Activated CD8-positive, alpha-beta T cell treated with anti-CD3 and anti-CD28 coated beads, Interleukin-2, amount 10 ng/mL, durations not matched to agents 7 days and 5 days (primary cell): ENCODE results near the gene SEC14L2. TPM values are rescaled to one million over a fixed set of nuclear protein-coding genes. Genes with fewer than 3 reads are reported as not detected.

Source experiments
- ATAC-seq: fragments of 150-1000 bp; cut with Tn5 transposase; one replicate; pipeline ENCODE4 v1.10.0; 2021; ENCODE audit warnings: moderate library complexity
- CTCF ChIA-PET: fragments of 350-600 bp; sonication (Branson Sonifier 250); formaldehyde crosslinking; loops from one replicate; lab custom pipeline; 2021; ENCODE audit warnings: antibody characterized with exemption; lab: Charles Lee
- POLR2A ChIA-PET: fragments of 350-600 bp; sonication (Branson Sonifier 250); formaldehyde crosslinking; loops from one replicate; lab custom pipeline; 2021; ENCODE audit warnings: antibody characterized with exemption; lab: Charles Lee
- DNase-seq: peaks from one replicate; pipeline ENCODE4 v3.0.0-alpha.2; 2020
- H3K27ac Mint-ChIP-seq: one replicate; pipeline ENCODE4 v1.8.0; 2021; ENCODE audit warnings: mild to moderate bottlenecking, mixed read lengths
- H3K27me3 Mint-ChIP-seq: one replicate; pipeline ENCODE4 v1.8.0; 2021; ENCODE audit warnings: low read depth, mixed read lengths
- H3K36me3 Mint-ChIP-seq: one replicate; pipeline ENCODE4 v1.8.0; 2021; ENCODE audit warnings: low read depth, mixed read lengths
- H3K4me1 Mint-ChIP-seq: one replicate; pipeline ENCODE4 v1.8.0; 2021; ENCODE audit warnings: low read depth, mixed read lengths
- H3K4me3 Mint-ChIP-seq: one replicate; pipeline ENCODE4 v1.8.0; 2021; ENCODE audit warnings: mild to moderate bottlenecking, mixed read lengths
- H3K9me3 Mint-ChIP-seq: one replicate; pipeline ENCODE4 v1.8.0; 2022; ENCODE audit warnings: mixed read lengths; ENCODE audit not compliant: insufficient read depth
- total RNA-seq, 2 experiments: library from RNA; stranded (reverse); gene quantifications; one replicate each; pipeline ENCODE4 v1.2.3, GENCODE V29; 2021

Gene SEC14L2
- total RNA-seq, 2 experiments from 2014 or later, result 9.7 to 13.1 TPM

- H3K27ac Mint-ChIP-seq, result no peak overlapping the region
- DNase-seq (no peak), ATAC-seq (no peak)
- no peaks in the 10 kb centered on the region for H3K9me3 Mint-ChIP-seq
- ChIA-PET POLR2A (no interaction called here), CTCF (no interaction called here)
- no peaks in the 10 kb centered on the region for H3K27me3 Mint-ChIP-seq
- H3K4me3 Mint-ChIP-seq, result no peak overlapping the region
- no peaks in the 10 kb centered on the region for H3K4me1 Mint-ChIP-seq
- no peaks in the 10 kb centered on the region for H3K36me3 Mint-ChIP-seq
Measured at GRCh38 chr22:30375312-30375849, 21.4 kb upstream of the SEC14L2 start.

- CTCF ChIA-PET, result interaction anchor here (2.8 kb wide), 1 partner anchor 92 kb away, joined by 20 read pairs; the partner anchor contains the start of gene CASTOR1
Measured at GRCh38 chr22:30380011-30380410, 16.8 kb upstream of the SEC14L2 start.

GRCh38 chr22:30381264-30381663, 15.6 kb upstream of the SEC14L2 start:
- peaks cover 5% of the 10 kb centered on the region for H3K4me1 Mint-ChIP-seq
- DNase-seq, result no peak
- no peaks in the 10 kb centered on the region for H3K36me3 Mint-ChIP-seq
- CTCF ChIA-PET, result interaction anchor here (0.7 to 2.8 kb wide), 4 partner anchors 9 to 260 kb away, joined by 4 to 20 read pairs (median 8); partner anchors contain the start of gene CASTOR1
- H3K27ac Mint-ChIP-seq, result no peak overlapping the region
- ATAC-seq, result peak; percentile 18
- H3K4me3 Mint-ChIP-seq, result no peak overlapping the region
- POLR2A ChIA-PET, result interaction anchor here (0.9 to 1.0 kb wide), 3 partner anchors 25 to 92 kb away, joined by 3 to 4 read pairs (median 4); partner anchors contain the start of genes CASTOR1, CCDC157 and SF3A1
- H3K27me3 Mint-ChIP-seq, result no peaks in the 10 kb centered on the region
- no peaks in the 10 kb centered on the region for H3K9me3 Mint-ChIP-seq

More at GRCh38 chr22:30380011-30380410, 16.8 kb upstream of the SEC14L2 start:
- no peaks in the 10 kb centered on the region for H3K36me3 Mint-ChIP-seq
- no peak for DNase-seq
- no peak for ATAC-seq
- H3K27me3 Mint-ChIP-seq, result no peaks in the 10 kb centered on the region
- no peaks in the 10 kb centered on the region for H3K4me1 Mint-ChIP-seq
- POLR2A ChIA-PET, result no interaction called here
- no peaks in the 10 kb centered on the region for H3K9me3 Mint-ChIP-seq
- no peak overlapping the region for H3K4me3 Mint-ChIP-seq
- no peak overlapping the region for H3K27ac Mint-ChIP-seq

DNA sequence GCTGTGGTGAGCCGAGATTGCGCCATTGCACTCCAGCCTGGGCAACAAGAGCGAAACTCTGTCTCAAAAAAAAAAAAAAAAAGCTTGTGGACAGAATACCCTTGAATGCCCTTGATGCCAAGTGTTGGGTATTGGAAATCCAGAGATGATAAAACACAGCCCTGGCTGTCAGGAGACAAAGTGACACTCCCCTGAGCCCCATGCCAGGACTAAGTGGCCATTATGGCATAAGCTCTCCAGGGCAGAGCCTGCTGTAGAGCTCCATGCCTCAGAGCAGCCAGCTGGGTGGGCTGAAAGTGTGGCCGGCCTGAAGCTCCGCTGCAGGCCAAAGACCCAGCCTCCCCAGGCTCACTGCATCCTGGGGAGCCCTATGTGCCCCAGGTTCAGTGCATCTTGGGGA, 14.5 kb upstream of the SEC14L2 start:
- Mint-ChIP-seq H3K4me3 (no peak overlapping the region), H3K4me1 (peaks cover 11% of the 10 kb centered on the region), H3K9me3 (no peaks in the 10 kb centered on the region), H3K27me3 (no peaks in the 10 kb centered on the region), H3K27ac (no peak overlapping the region), H3K36me3 (no peaks in the 10 kb centered on the region)
- no peak for ATAC-seq
- no peak for DNase-seq
- ChIA-PET CTCF (interaction anchor here (1.9 to 17.8 kb wide), 3 partner anchors 8 to 94 kb away, joined by 9 to 346 read pairs (median 20); partner anchors contain the start of gene CASTOR1), POLR2A (interaction anchor here (0.9 to 2.0 kb wide), 3 partner anchors 26 to 53 kb away, joined by 3 to 7 read pairs (median 4); partner anchors contain the start of genes CCDC157 and SF3A1)

GRCh38 chr22:30383061-30383460, 13.8 kb upstream of the SEC14L2 start:
- DNase-seq, result no peak
- POLR2A ChIA-PET, result interaction anchor here (0.7 to 2.0 kb wide), 2 partner anchors 26 to 98 kb away, joined by 3 to 7 read pairs; partner anchors contain the start of genes CCDC157 and SF3A1
- Mint-ChIP-seq H3K27me3 (no peaks in the 10 kb centered on the region), H3K36me3 (no peaks in the 10 kb centered on the region), H3K4me3 (no peak overlapping the region), H3K9me3 (no peaks in the 10 kb centered on the region), H3K27ac (no peak overlapping the region), H3K4me1 (peaks cover 15% of the 10 kb centered on the region)
- CTCF ChIA-PET, result interaction anchor here (17.8 kb wide), 1 partner anchor 93 kb away, joined by 346 read pairs; the partner anchor contains the start of gene CASTOR1
- no peak for ATAC-seq

DNA sequence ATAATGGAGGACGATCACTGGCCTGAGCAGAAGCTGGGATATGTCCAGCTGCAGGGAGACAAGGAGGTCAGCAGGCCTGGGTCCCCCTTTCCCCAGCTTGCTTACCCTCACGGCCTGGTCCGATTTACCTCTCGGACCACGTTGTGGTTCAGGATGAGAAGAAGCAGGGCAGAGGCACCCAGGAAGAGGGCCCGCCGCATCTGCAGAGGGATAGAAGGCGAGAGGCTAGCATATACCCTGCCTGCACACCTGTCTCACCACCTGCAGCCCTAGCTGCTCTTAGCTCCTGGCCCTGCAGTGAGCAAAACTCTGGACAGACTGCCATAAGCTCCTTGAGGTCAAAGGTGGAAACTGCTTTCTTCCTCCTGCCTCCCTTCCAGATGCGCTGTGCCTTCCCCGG, 10.9 kb upstream of the SEC14L2 start:
- CTCF ChIA-PET, result interaction anchor here (0.7 to 17.8 kb wide), 7 partner anchors 11 to 130 kb away, joined by 3 to 346 read pairs (median 3); partner anchors contain the start of genes CASTOR1, CCDC157, MTFP1 and SEC14L2
- ATAC-seq, result no peak
- POLR2A ChIA-PET, result interaction anchor here (1.2 to 4.0 kb wide), 3 partner anchors 38 to 97 kb away, joined by 3 to 32 read pairs (median 4); partner anchors contain the start of gene CASTOR1
- Mint-ChIP-seq H3K36me3 (no peaks in the 10 kb centered on the region), H3K4me3 (peak overlapping the region; percentile 79), H3K9me3 (no peaks in the 10 kb centered on the region), H3K4me1 (peaks cover 20% of the 10 kb centered on the region), H3K27me3 (no peaks in the 10 kb centered on the region), H3K27ac (no peak overlapping the region)
- DNase-seq, result no peak

GRCh38 chr22:30386608-30386959, 10.2 kb upstream of the SEC14L2 start:
- Mint-ChIP-seq H3K27me3 (no peaks in the 10 kb centered on the region), H3K9me3 (no peaks in the 10 kb centered on the region), H3K36me3 (no peaks in the 10 kb centered on the region), H3K4me3 (peak overlapping the region; percentile 79), H3K4me1 (peaks cover 26% of the 10 kb centered on the region), H3K27ac (peak overlapping the region; percentile 68)
- ChIA-PET CTCF (interaction anchor here (0.7 to 17.8 kb wide), 11 partner anchors 9 to 131 kb away, joined by 3 to 346 read pairs (median 3); partner anchors contain the start of genes CASTOR1 and SEC14L2), POLR2A (interaction anchor here (0.6 to 4.0 kb wide), 3 partner anchors 37 to 645 kb away, joined by 3 to 32 read pairs (median 4); partner anchors contain the start of gene CASTOR1)
- ATAC-seq (no peak), DNase-seq (no peak)

DNA sequence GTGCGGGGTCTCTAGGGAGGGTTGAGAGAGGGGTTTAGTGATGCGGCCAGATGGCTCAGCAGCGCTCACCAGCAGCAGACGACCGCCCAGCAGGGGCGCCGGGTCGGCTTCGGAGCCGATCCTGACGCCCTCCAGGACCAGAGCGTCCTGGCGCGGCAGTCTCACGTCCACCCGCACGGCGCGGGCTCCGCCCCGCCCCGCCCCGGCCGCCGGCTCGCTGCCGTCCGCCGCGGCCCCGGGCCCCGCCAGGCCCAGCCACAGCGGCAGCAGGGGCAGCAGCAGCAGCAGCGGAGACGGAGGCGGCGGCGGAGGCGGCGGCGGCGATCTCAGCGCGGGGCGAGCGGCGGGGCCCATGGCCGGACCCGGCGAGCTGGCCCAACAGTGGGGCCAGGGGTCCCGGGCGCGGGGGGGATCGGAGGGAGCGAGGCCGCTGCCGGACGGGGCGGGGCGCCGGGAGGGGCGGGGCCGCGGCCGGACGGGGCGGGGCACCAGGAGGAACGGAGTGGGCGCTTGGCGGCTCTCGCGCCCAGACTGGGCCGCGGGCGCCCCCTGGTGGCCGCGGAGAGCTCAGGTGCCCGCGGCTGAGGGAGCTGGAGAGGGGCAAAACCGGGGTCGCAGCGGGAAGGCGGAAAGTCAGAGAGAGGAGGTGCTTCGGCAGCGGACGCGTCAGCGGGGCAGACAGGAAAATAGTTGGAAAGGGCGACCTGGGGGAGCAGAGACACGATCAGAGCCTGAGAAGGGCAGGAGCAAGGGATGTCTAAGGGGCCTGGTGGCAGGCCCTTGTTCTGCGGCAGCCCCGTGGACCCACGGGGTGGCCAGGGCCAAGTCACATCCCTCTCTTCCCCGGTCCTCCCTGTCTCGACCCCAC, 9.6 kb upstream of the SEC14L2 start, which contains the start of gene RNF215:
Gene RNF215, minus strand, starts transcription at position 452 of the 868 bp plus-strand sequence. Its CDS starts 98 bp downstream, at position 354.
- Mint-ChIP-seq H3K4me3 (peak within 1 kb of the TSS; percentile 80), H3K27me3 (no peaks in the 10 kb centered on the region), H3K9me3 (no peaks in the 10 kb centered on the region), H3K4me1 (peaks cover 32% of the 10 kb centered on the region), H3K36me3 (no peaks in the 10 kb centered on the region), H3K27ac (peak within 1 kb of the TSS; percentile 78)
- CTCF ChIA-PET, result interaction anchor here (0.5 to 17.8 kb wide), 47 partner anchors 10 to 297 kb away, joined by 3 to 346 read pairs (median 4); partner anchors contain the start of genes CASTOR1, CCDC157, MTFP1 and SEC14L2
- POLR2A ChIA-PET, result interaction anchor here (0.6 to 4.0 kb wide), 4 partner anchors 30 to 645 kb away, joined by 3 to 32 read pairs (median 3); partner anchors contain the start of genes CASTOR1, CCDC157, OSM and SF3A1
- ATAC-seq (peak; percentile 83), DNase-seq (peak; percentile 85)

- ChIA-PET CTCF (interaction anchor here (0.8 to 17.8 kb wide), 25 partner anchors 8 to 364 kb away, joined by 3 to 346 read pairs (median 5); partner anchors contain the start of genes CASTOR1, CCDC157, MTFP1 and SF3A1), POLR2A (interaction anchor here (0.6 to 2.8 kb wide), 6 partner anchors 33 to 113 kb away, joined by 3 to 18 read pairs (median 4); partner anchors contain the start of gene MTFP1)
- Mint-ChIP-seq H3K27me3 (no peaks in the 10 kb centered on the region), H3K4me3 (no peak overlapping the region), H3K36me3 (no peaks in the 10 kb centered on the region), H3K27ac (peak overlapping the region; percentile 86), H3K4me1 (peaks cover 53% of the 10 kb centered on the region), H3K9me3 (no peaks in the 10 kb centered on the region)
- peak; percentile 85 for DNase-seq
- ATAC-seq, result peak; percentile 56
Measured at GRCh38 chr22:30390974-30391691, 5.7 kb upstream of the SEC14L2 start.

GRCh38 chr22:30392661-30393321, 4.0 kb upstream of the SEC14L2 start:
- Mint-ChIP-seq H3K27me3 (no peaks in the 10 kb centered on the region), H3K4me1 (peaks cover 54% of the 10 kb centered on the region), H3K36me3 (no peaks in the 10 kb centered on the region), H3K27ac (peak overlapping the region; percentile 86), H3K9me3 (no peaks in the 10 kb centered on the region), H3K4me3 (peak overlapping the region; percentile 45)
- ChIA-PET CTCF (interaction anchor here (0.7 to 17.8 kb wide), 17 partner anchors 9 to 362 kb away, joined by 3 to 346 read pairs (median 5); partner anchors contain the start of genes CASTOR1, CCDC157, MTFP1 and SF3A1), POLR2A (interaction anchor here (0.7 to 2.8 kb wide), 4 partner anchors 30 to 179 kb away, joined by 4 to 18 read pairs (median 4); partner anchors contain the start of gene MTFP1)
- no peak for ATAC-seq
- peak; percentile 47 for DNase-seq
